B cell (primary cell): ENCODE results near the gene AP4E1.
"Not testable (repeated sequence)": the region's sequence is repeated elsewhere in the genome, so short reads cannot be mapped to it uniquely, and the experiment has no call there.

Source experiments
- CTCF ChIP-seq: fragments of 200-600 bp; IDR thresholded peaks from one replicate; pipeline ENCODE4 v1.8.0; 2022; ENCODE audit warnings: antibody characterized with exemption, mild to moderate bottlenecking
- EZH2 ChIP-seq: IDR thresholded peaks from 2 replicates; pipeline ENCODE4 v1.6.1; 2012; ENCODE audit warnings: borderline replicate concordance, low read depth, mild to moderate bottlenecking, moderate library complexity, low read length; ENCODE audit not compliant: insufficient read depth, poor library complexity, severe bottlenecking

GRCh38 chr15:50950745-50951144 lies 42.3 kb downstream of the AP4E1 start:
- not testable (repeated sequence) for TF ChIP-seq CTCF, EZH2
